Right lobe of liver (tissue), 6 donors: ENCODE measurements around the gene GCC2. TPM values are rescaled to one million over a fixed set of nuclear protein-coding genes. Genes with fewer than 3 reads are reported as not detected.

ENCODE experiments used
- ATAC-seq, 4 donors: fragments of 200-7000 bp; cut with Tn5 transposase; one replicate each; pipeline ENCODE4 v1.9.1; 2020; ENCODE audit warnings: mild to moderate bottlenecking in 4 of 4, moderate library complexity in 4 of 4
- DNase-seq, 3 donors: peaks; one replicate each; pipeline ENCODE4 v3.0.0-alpha.2; 2020
- H3K27ac ChIP-seq, 3 donors: fragments of 200-600 bp; one replicate each; pipeline ENCODE4 v1.8.0; 2022
- H3K27me3 ChIP-seq, 2 donors: fragments of 200-600 bp; one replicate each; pipeline ENCODE4 v1.8.0; 2022
- H3K36me3 ChIP-seq, 4 donors: fragments of 200-600 bp; sonication (generic) in 1 of 4; one replicate each; pipeline versions ENCODE4 v1.5.1 to v1.8.0; 2017 to 2022; ENCODE audit warnings: control low read depth in 1 of 4
- H3K4me1 ChIP-seq, 4 donors: fragments of 200-600 bp; sonication (generic) in 1 of 4; one replicate each; pipeline versions ENCODE4 v1.5.1 to v1.8.0; 2017 to 2022; ENCODE audit warnings: control low read depth in 1 of 4
- H3K4me3 ChIP-seq, 3 donors: fragments of 200-600 bp; one replicate each; pipeline ENCODE4 v1.8.0; 2022
- H3K9me3 ChIP-seq, 4 donors: fragments of 200-600 bp; sonication (generic) in 1 of 4; one replicate each; pipeline versions ENCODE4 v1.5.1 to v1.8.0; 2017 to 2022; ENCODE audit warnings: control low read depth in 1 of 4
- CTCF ChIP-seq, 4 donors: fragments of 200-600 bp in 3 of 4; fragments of 450-650 bp in 1 of 4; IDR thresholded peaks; one replicate each; pipeline versions ENCODE4 v1.5.1 to v1.8.0; 2016 to 2022; ENCODE audit warnings: antibody characterized with exemption in 4 of 4, mild to moderate bottlenecking in 2 of 4
- POLR2A ChIP-seq: fragments of 450-650 bp; IDR thresholded peaks from one replicate; pipeline ENCODE4 v1.6.1; 2017; ENCODE audit warnings: antibody characterized with exemption, mild to moderate bottlenecking
- WGBS: methylation state at CpG from one replicate; pipeline ENCODE4 v1.1.6; 2018; ENCODE audit warnings: low coverage, low lambda C conversion rate; ENCODE audit not compliant: insufficient coverage; ENCODE audit errors: missing lambda C conversion rate; 5-methylcytosine and 5-hydroxymethylcytosine counted together
- intact Hi-C, 2 donors: fragments of 100-400 bp; cut with DNase I; formaldehyde crosslinking; loops; one replicate each; pipeline versions ENCODE4 v1.11.2 to v1.14.1; 2022
- total RNA-seq, 6 experiments: library from RNA; depleted of rRNA in 2 of 6; stranded (reverse); fragments of >200 nt in 2 of 6; fragmentation: NEBNext Ultra II Directional in 3 of 6; extraction: Animal tissue kit (Norgen Biotek cat#: 25700) in 3 of 6; gene quantifications; one replicate each; pipeline versions ENCODE4 v1.1.0 to v1.2.4, GENCODE V29; 2016 to 2023
- donor health status: DM: no; HTN: yes; CAD: no.
- donor health status: DM: no; HTN: no; CAD: no.
- donor health status: DM: no; HTN: no; CAD: no.
- donor health status: DM: no; HTN: yes; CAD: no.
- donor health status: DM: no; HTN: yes; CAD: no.

The GCC2 gene
- total RNA-seq, 6 experiments from 2014 or later = 11.9 to 24.7 (median 17.7) TPM

GRCh38 chr2:108536133-108536780 lies 87.3 kb downstream of the GCC2 start:
- intact Hi-C loops = no loop called here
- peaks cover 0 to 15% (median 0%) of the 10 kb centered on the region in 4 donors for H3K4me1 ChIP-seq
- H3K4me3 ChIP-seq = no peak overlapping the region
- H3K36me3 ChIP-seq = no peaks in the 10 kb centered on the region
- no peak for DNase-seq
- no peaks in the 10 kb centered on the region for H3K27me3 ChIP-seq
- WGBS = 82% methylated on average over 5 of the region's 7 CpGs
- ATAC-seq = no peak
- H3K27ac ChIP-seq = no peak overlapping the region
- TF ChIP-seq CTCF (IDR thresholded peaks at IDR 0.05) = no peak
- TF ChIP-seq POLR2A = no peak
- H3K9me3 ChIP-seq = no peaks in the 10 kb centered on the region

DNA sequence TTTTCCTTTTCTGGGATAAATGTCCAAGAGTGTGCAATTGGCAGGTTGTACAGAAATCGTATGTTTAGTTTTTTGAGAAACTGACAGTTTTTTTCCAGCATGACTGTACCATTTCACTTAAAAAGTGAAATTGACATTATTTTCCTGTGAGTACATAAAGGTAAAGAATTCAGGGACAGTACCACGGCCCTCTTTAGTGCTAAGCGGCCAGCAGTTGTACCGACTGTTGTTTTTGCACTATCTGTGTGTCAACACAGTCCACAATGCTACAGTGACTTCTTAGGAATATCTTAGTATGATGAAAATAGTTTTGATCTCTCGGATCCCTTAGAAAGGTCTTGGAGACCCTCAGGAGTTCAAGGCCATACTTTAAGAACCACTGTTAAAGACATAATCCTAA lies 87.9 kb downstream of the GCC2 start:
- DNase-seq = no peak
- 80% methylated on average over 5 of the region's 5 CpGs for WGBS
- H3K27ac ChIP-seq = no peak overlapping the region
- TF ChIP-seq POLR2A (no peak), CTCF (IDR thresholded peaks at IDR 0.05) (no peak)
- no peaks in the 10 kb centered on the region for H3K36me3 ChIP-seq
- no peaks in the 10 kb centered on the region for H3K9me3 ChIP-seq
- no peak for ATAC-seq
- intact Hi-C loops = no loop called here
- H3K4me3 ChIP-seq = no peak overlapping the region
- H3K4me1 ChIP-seq = peaks cover 0 to 15% (median 0%) of the 10 kb centered on the region in 4 donors
- no peaks in the 10 kb centered on the region for H3K27me3 ChIP-seq

DNA sequence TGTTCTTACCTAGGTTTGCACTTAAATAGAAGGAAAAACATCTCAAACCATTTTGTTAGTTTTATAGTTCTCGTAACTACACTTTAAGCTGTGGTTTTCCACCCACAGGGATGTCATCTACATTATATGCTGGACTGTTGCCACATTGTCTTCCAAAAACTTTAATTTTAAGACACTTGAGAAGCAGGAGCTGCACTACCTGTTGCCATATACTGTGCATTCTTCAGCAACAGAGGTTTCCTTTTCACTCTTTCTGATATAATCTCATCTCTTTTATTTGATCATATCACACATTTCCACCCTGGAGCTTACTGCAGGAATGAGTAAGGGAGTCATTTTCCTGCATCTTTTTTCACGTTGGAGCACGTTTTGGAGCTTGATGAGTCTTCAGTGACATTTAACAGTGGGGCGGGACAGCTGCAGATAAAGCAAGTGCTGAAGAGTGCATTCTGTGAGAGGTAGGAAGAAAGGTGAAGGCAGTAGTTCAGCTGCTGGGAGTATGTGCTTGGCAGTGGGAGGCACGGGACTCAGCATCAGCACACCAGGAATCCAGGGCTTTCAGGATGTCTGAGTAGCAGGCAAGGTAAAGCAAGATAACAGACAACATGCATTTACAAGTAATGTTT lies 89.1 kb downstream of the GCC2 start:
- Histone ChIP-seq H3K27ac (no peak overlapping the region), H3K4me1 (peaks cover 0 to 6% (median 0%) of the 10 kb centered on the region in 4 donors), H3K9me3 (no peaks in the 10 kb centered on the region), H3K4me3 (no peak overlapping the region), H3K36me3 (no peaks in the 10 kb centered on the region), H3K27me3 (no peaks in the 10 kb centered on the region)
- no peak for DNase-seq
- 73% methylated on average over 5 of the region's 5 CpGs for WGBS
- no peak for TF ChIP-seq CTCF (IDR thresholded peaks at IDR 0.05)
- TF ChIP-seq POLR2A = no peak
- intact Hi-C loops = no loop called here
- ATAC-seq = no peak

GRCh38 chr2:108541451-108541850 lies 92.4 kb downstream of the GCC2 start:
- ATAC-seq (no peak), DNase-seq (no peak)
- H3K27me3 ChIP-seq = no peaks in the 10 kb centered on the region
- intact Hi-C loops = no loop called here
- H3K36me3 ChIP-seq = no peaks in the 10 kb centered on the region
- 89% methylated on average over 4 of the region's 4 CpGs for whole genome bisulfite sequencing
- H3K27ac ChIP-seq = no peak overlapping the region
- H3K9me3 ChIP-seq = no peaks in the 10 kb centered on the region
- TF ChIP-seq POLR2A (no peak), CTCF (IDR thresholded peaks at IDR 0.05) (no peak)
- H3K4me1 ChIP-seq = no peaks in the 10 kb centered on the region
- no peak overlapping the region for H3K4me3 ChIP-seq
